ENCODE results near the gene TFAP2A.

Gene TFAP2A

GRCh38 chr6:10408457-10408856 lies 6.4 kb downstream of the TFAP2A start:
- H3K4me3 ChIP-seq (ENCODE audit: low read depth, low read length): no peak overlapping the region; the same call in 1 of the 2 replicates
- POLR2A ChIA-PET: no interaction called here
- TF ChIP-seq CTCF (IDR thresholded peaks at IDR 0.05; ENCODE audit: insufficient read depth, low read length, missing control alignments): no peak
- DNase-seq (ENCODE audit: low read depth, low spot score): no peak
- CTCF ChIA-PET: interaction anchor here (1.4 to 2.1 kb wide), 2 partner anchors 21 to 1425 kb away, joined by 5 to 6 read pairs; no protein-coding TSS in a partner anchor

DNA sequence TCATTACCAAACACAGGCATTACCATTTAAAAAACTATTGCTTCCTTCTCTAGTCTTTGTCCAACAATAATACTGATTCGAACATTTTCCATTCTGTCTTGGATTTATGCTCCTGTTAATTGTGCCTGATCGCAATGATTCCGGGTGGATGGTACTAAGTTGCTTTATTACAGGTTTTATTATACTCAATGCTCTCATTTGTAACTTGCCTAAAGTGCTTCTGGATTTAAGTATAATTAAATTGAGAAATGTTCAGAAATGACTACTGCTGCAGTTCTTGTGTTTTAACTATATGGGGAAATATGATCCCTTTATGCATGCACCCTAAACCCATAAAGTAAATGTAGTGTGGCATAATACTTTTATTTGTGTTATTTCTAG lies 7.2 kb downstream of the TFAP2A start:
- ChIA-PET CTCF (no interaction called here), POLR2A (no interaction called here)
- TF ChIP-seq CTCF (IDR thresholded peaks at IDR 0.05; ENCODE audit: insufficient read depth, low read length, missing control alignments): no peak
- H3K4me3 ChIP-seq (ENCODE audit: low read depth, low read length): no peak overlapping the region
- no peak for DNase-seq (ENCODE audit: low read depth, low spot score)

DNA sequence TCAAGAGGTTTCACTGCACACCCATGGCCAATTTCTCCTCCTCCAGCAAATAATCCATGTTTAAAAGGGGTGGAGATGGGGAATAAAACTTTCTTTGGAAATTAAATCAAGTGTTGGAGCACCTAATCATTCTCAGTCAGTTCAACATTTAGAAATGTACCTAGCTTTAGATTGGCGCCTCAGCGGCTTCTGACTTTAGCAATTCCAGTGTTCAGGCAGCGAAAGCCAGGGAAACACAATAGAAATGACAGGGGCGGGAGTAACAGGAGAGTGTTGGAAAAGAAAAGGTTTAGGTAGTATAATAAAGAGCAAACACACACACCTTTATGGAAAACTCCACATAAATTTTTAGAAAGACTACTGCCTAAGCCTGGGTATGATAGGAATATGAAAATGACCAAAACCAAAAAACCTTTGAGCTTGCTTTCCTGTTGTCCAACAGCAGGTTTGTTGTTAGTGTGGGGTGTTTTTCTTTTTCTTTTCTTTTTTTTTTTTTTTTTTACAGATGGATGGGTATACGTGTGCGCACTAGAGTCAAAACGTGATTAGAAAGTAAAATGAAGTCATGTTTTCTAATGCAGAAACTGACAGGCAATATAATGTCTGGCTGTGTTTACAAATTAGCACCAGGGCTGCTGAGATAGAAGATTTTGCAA lies 7.7 kb downstream of the TFAP2A start:
- H3K4me3 ChIP-seq (ENCODE audit: low read depth, low read length): no peak overlapping the region
- DNase-seq (ENCODE audit: low read depth, low spot score): no peak
- ChIA-PET CTCF (interaction anchor here (1.8 kb wide), 1 partner anchor 8 kb away, joined by 8 read pairs; the partner anchor contains the start of gene TFAP2A), POLR2A (no interaction called here)
- no peak for TF ChIP-seq CTCF (IDR thresholded peaks at IDR 0.05; ENCODE audit: insufficient read depth, low read length, missing control alignments)

GRCh38 chr6:10406556-10406955 lies 8.3 kb downstream of the TFAP2A start:
- ChIA-PET CTCF (interaction anchor here (1.8 kb wide), 1 partner anchor 8 kb away, joined by 8 read pairs; the partner anchor contains the start of gene TFAP2A), POLR2A (no interaction called here)
- TF ChIP-seq CTCF (IDR thresholded peaks at IDR 0.05; ENCODE audit: insufficient read depth, low read length, missing control alignments): no peak
- H3K4me3 ChIP-seq (ENCODE audit: low read depth, low read length): no peak overlapping the region
- DNase-seq (ENCODE audit: low read depth, low spot score): no peak

DNA sequence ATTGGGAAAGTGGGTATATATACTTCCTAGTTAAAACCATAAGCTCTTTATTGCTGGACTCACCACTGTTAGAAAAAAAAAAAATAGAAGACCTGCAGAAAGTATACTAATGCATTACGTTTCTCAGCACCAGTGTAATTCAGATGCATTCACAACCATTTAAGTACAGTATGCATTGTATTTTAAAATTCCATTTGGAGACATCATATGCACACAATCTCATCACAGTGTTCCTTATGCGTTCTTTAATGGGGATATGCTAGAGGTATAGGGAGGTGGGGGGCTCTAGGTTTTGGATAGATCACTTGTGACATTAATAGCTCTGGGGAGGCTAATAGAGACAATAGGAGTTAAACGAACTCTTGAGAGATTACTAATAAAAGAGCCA lies 9.4 kb downstream of the TFAP2A start:
- no peak overlapping the region for H3K4me3 ChIP-seq (ENCODE audit: low read depth, low read length)
- POLR2A ChIA-PET: no interaction called here
- DNase-seq (ENCODE audit: low read depth, low spot score): no peak
- CTCF ChIA-PET: interaction anchor here (1.8 kb wide), 1 partner anchor 9 kb away, joined by 8 read pairs; the partner anchor contains the start of gene TFAP2A
- TF ChIP-seq CTCF (IDR thresholded peaks at IDR 0.05; ENCODE audit: insufficient read depth, low read length, missing control alignments): no peak

- POLR2A ChIA-PET: no interaction called here
- DNase-seq (ENCODE audit: low read depth, low spot score): no peak
Observed at GRCh38 chr6:10404799-10405512, 9.9 kb downstream of the TFAP2A start.

More at GRCh38 chr6:10404799-10405512, 9.9 kb downstream of the TFAP2A start:
- H3K4me3 ChIP-seq (ENCODE audit: low read depth, low read length): peak overlapping the region; percentile 60
- CTCF ChIA-PET: interaction anchor here (1.0 to 1.8 kb wide), 2 partner anchors 10 to 13 kb away, joined by 5 to 8 read pairs; partner anchors contain the start of gene TFAP2A
- no peak for TF ChIP-seq CTCF (IDR thresholded peaks at IDR 0.05; ENCODE audit: insufficient read depth, low read length, missing control alignments)
